Measurements from ENCODE around the gene DNASE2. TPM values are rescaled to one million over a fixed set of nuclear protein-coding genes. Genes with fewer than 3 reads are reported as not detected.

DNASE2 gene
- total and polyA plus RNA-seq, 2 of the 8 experiments (the other 6 are each of a cell fraction or from before 2014, with no cell fraction given): 33.2 to 48.2 TPM

DNA sequence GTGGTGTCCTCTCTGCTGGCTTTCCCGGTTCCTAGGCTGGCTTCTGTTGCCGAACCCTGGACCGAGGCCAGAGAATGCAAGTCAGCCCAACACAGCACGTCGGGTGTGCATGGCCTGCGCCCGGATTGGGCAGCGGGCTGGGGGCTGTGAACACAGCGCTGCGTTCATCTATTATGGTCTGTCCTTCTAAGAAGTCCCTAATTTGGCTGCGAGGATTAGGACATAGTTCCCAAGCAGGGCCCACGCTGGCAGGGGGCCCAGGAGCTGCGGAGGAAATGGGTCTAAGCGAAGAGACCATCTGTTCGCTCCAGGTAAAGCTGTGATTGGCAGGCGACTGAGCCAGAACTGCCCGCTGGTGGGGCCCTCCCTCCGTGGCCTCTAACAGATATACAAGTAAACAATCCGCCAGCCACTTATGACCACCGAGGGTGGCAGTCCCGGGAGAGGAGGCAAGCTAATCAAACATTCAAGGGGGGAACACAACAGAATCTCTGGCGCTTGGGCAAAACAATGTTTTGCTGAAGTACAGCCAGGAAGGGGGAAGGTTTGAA lies 31.8 kb upstream of the DNASE2 start:
- no peak overlapping the region for H2BK120ac ChIP-seq (replicated peaks; ENCODE audit: low read depth, low read length)
- CTCF ChIA-PET (ENCODE audit: partially characterized antibody): interaction anchor here (0.6 to 1.7 kb wide), 9 partner anchors 8 to 692 kb away, joined by 3 to 8 read pairs (median 4); partner anchors contain the start of gene KLF1
- H2BK20ac ChIP-seq (ENCODE audit: low read length): 0 out of 2 replicates have a peak overlapping the region, but pooled peaks have one; percentile 32
- H2BK15ac ChIP-seq (ENCODE audit: low read length): no peak overlapping the region
- peak overlapping the region in 2 of 4 experiments; percentile 32 to 33; a peak in 3 of 8 replicates for H3K4me3 ChIP-seq (ENCODE audit: extremely low read depth in 1 of 4, insufficient read depth in 2 of 4, low read depth in 3 of 4, low read length in 4 of 4)
- peak overlapping the region in 2 of 4 experiments; percentile 14 to 45; a peak in 4 of 7 replicates for H3K9ac ChIP-seq (replicated peaks in 1 of 4; ENCODE audit: extremely low read depth in 1 of 4, low read depth in 3 of 4, low read length in 3 of 4)
- no peaks in the 10 kb centered on the region for H3K23me2 ChIP-seq (ENCODE audit: low read depth, low read length)
- H3K79me2 ChIP-seq (ENCODE audit: control insufficient read depth in 1 of 2, insufficient read depth in 2 of 2, low read length in 2 of 2): no peaks in the 10 kb centered on the region
- no peaks in the 10 kb centered on the region for H4K20me1 ChIP-seq (replicated peaks in 1 of 2; ENCODE audit: control insufficient read depth in 1 of 2, insufficient read depth in 2 of 2, low read length in 2 of 2)
- H3K4ac ChIP-seq (replicated peaks; ENCODE audit: insufficient read length, low read depth, low read length): no peak overlapping the region
- DNase-seq (ENCODE audit: low read depth in 1 of 2, low spot score in 2 of 2) (peak in 1 of 2 experiments; percentile 70), FAIRE-seq (no peak)
- no peak overlapping the region for H2AFZ ChIP-seq (ENCODE audit: low read length)
- peak overlapping the region; percentile 66; the same call in 1 of the 2 replicates for H2BK5ac ChIP-seq (ENCODE audit: low read depth, low read length)
- 32% methylated on average over 20 of the region's 22 CpGs; no CpG with 5 or more reads in 1 of the 2 experiments for WGBS, 2 experiments (ENCODE audit: extremely low coverage in 1 of 2, insufficient coverage in 1 of 2, insufficient read length in 1 of 2, insufficient replicate concordance in 2 of 2, low coverage in 1 of 2, low lambda C conversion rate in 2 of 2, missing lambda C conversion rate in 1 of 2)
- H3K23ac ChIP-seq (ENCODE audit: insufficient read length): no peak overlapping the region
- no peak overlapping the region for H4K5ac ChIP-seq (ENCODE audit: insufficient read length, low read depth, low read length)
- H3K27me3 ChIP-seq (replicated peaks in 1 of 4; ENCODE audit: control insufficient read depth in 3 of 4, extremely low read depth in 1 of 4, insufficient read depth in 3 of 4, low read length in 3 of 4): peaks cover 1 to 3% (median 2%) of the 10 kb centered on the region in 4 experiments
- POLR2A ChIA-PET (ENCODE audit: partially characterized antibody): interaction anchor here (0.6 to 13.9 kb wide), 18 partner anchors 8 to 176 kb away, joined by 3 to 180 read pairs (median 6); partner anchors contain the start of genes CALR, DNASE2, FARSA and GCDH
- peaks cover 8 to 20% (median 14%) of the 10 kb centered on the region in 4 experiments for H3K4me1 ChIP-seq (replicated peaks in 1 of 4; ENCODE audit: control insufficient read depth in 3 of 4, insufficient read depth in 4 of 4, low read length in 3 of 4)
- H3K56ac ChIP-seq (replicated peaks; ENCODE audit: insufficient read length, low read depth, low read length): peak overlapping the region; percentile 8
- H3K18ac ChIP-seq (ENCODE audit: extremely low read depth, low read length): peak overlapping the region; percentile 65; the same call in 1 of the 2 replicates
- peak overlapping the region; percentile 72; the same call in 1 of the 2 replicates for H2BK12ac ChIP-seq (ENCODE audit: low read depth, low read length)
- peaks cover 0 to under 1% of the 10 kb centered on the region in 2 experiments; a peak in 1 of 4 replicates for H3K9me3 ChIP-seq (ENCODE audit: insufficient read depth in 2 of 2, low read depth in 1 of 2, low read length in 1 of 2)
- H3K14ac ChIP-seq (ENCODE audit: insufficient read length): no peak overlapping the region
- no peaks in the 10 kb centered on the region for H3K36me3 ChIP-seq (ENCODE audit: control insufficient read depth in 2 of 4, insufficient read depth in 4 of 4, low read length in 3 of 4)
- H4K8ac ChIP-seq (ENCODE audit: extremely low read depth, insufficient read depth, low read length): peak overlapping the region; percentile 95
- peak overlapping the region; percentile 42; the same call in 1 of the 2 replicates for H3K27ac ChIP-seq (ENCODE audit: low read depth, low read length)
- no peak overlapping the region for H2AK5ac ChIP-seq (ENCODE audit: low read depth, low read length)
- H3K4me2 ChIP-seq (ENCODE audit: insufficient read depth in 1 of 2, low read depth in 2 of 2, low read length in 2 of 2): peak overlapping the region; percentile 25 to 58
- H3K79me1 ChIP-seq (ENCODE audit: low read depth, low read length): no peaks in the 10 kb centered on the region
- peak overlapping the region; percentile 57 for H4K91ac ChIP-seq (replicated peaks; ENCODE audit: insufficient read length, low read length)
- TF ChIP-seq RXRA (IDR thresholded peaks at IDR 0.05; ENCODE audit: insufficient read depth, low read depth, low read length) (no peak), NANOG (IDR thresholded peaks at IDR 0.05; ENCODE audit: insufficient read depth, low read depth, low read length, poor library complexity, severe bottlenecking) (peak; percentile 5), TBP (IDR thresholded peaks at IDR 0.05; ENCODE audit: low read depth, low read length) (peak; percentile 19; the same call in 1 of the 2 replicates), TAF1 (IDR thresholded peaks at IDR 0.05; ENCODE audit: low read depth, low read length) (peak; percentile 19; the same call in 1 of the 2 replicates), ASH2L (IDR thresholded peaks at IDR 0.05; ENCODE audit: low read length) (peak; percentile 23), BRCA1 (IDR thresholded peaks at IDR 0.05; ENCODE audit: low read depth, low read length) (no peak), POLR2A (IDR thresholded peaks at IDR 0.05; ENCODE audit: control extremely low read depth in 1 of 2, low read depth in 2 of 2, low read length in 2 of 2) (no peak; a peak in 1 of 3 replicates)

Data from H1 (cell line).